CD14-positive monocyte (primary cell): ENCODE measurements around the gene EFCAB13. TPM values are rescaled to one million over a fixed set of nuclear protein-coding genes. Genes with fewer than 3 reads are reported as not detected.
A peak's percentile ranks its signal among the peaks of the same experiment; 100 is the strongest.

ENCODE experiments used
- DNase-seq, 3 donors: peaks; one replicate each; pipeline ENCODE4 v3.0.0-alpha.2; 2011 to 2022
- H2AFZ ChIP-seq: 2 replicates; pipeline ENCODE4 v1.6.0; 2012; ENCODE audit warnings: mild to moderate bottlenecking, low read depth, low read length, inconsistent platforms; ENCODE audit not compliant: insufficient read depth, poor library complexity, severe bottlenecking
- H3K27ac ChIP-seq, 2 donors: 1 replicate in 1 of 2; 2 replicates in 1 of 2; pipeline ENCODE4 v1.5.1; 2012 to 2013; ENCODE audit warnings: low read length in 2 of 2, control low read depth in 1 of 2, inconsistent platforms in 1 of 2, low read depth in 1 of 2, mild to moderate bottlenecking in 1 of 2
- H3K27me3 ChIP-seq, 2 donors: one replicate each; pipeline versions ENCODE4 v1.6.0 to v1.6.1; 2011 to 2013; ENCODE audit warnings: low read length in 2 of 2; ENCODE audit not compliant: control insufficient read depth in 2 of 2, insufficient read depth in 2 of 2
- H3K36me3 ChIP-seq, 2 donors: replicated peaks in 1 of 2; 1 replicate in 1 of 2; 2 replicates in 1 of 2; pipeline versions ENCODE4 v1.5.1 to v1.6.1; 2012 to 2013; ENCODE audit warnings: low read length in 2 of 2, control low read depth in 1 of 2, inconsistent platforms in 1 of 2, mild to moderate bottlenecking in 1 of 2; ENCODE audit not compliant: insufficient read depth in 2 of 2, control insufficient read depth in 1 of 2
- H3K4me1 ChIP-seq, 2 donors: 1 replicate in 1 of 2; 2 replicates in 1 of 2; pipeline versions ENCODE4 v1.5.1 to v1.6.1; 2012 to 2013; ENCODE audit warnings: low read length in 2 of 2, control low read depth in 1 of 2, inconsistent platforms in 1 of 2, mild to moderate bottlenecking in 1 of 2, moderate library complexity in 1 of 2; ENCODE audit not compliant: insufficient read depth in 2 of 2, control insufficient read depth in 1 of 2
- H3K4me2 ChIP-seq: replicated peaks from 2 replicates; pipeline ENCODE3; 2012; ENCODE audit warnings: low read length, moderate library complexity, mild to moderate bottlenecking; ENCODE audit not compliant: poor library complexity, severe bottlenecking; ENCODE audit errors: extremely low read depth
- H3K4me3 ChIP-seq, 3 experiments: fragments of 200-600 bp in 1 of 3; sonication (generic) in 1 of 3; replicated peaks in 1 of 3; 1 replicate in 2 of 3; 2 replicates in 1 of 3; pipeline ENCODE4 v1.5.1; 2011 to 2013; ENCODE audit warnings: low read length in 3 of 3, mild to moderate bottlenecking in 3 of 3, control low read depth in 2 of 3, low read depth in 2 of 3, inconsistent platforms in 1 of 3, moderate library complexity in 1 of 3
- H3K79me2 ChIP-seq: 2 replicates; pipeline ENCODE4 v1.6.0; 2012; ENCODE audit warnings: mild to moderate bottlenecking, control low read depth, inconsistent platforms, low read length, moderate library complexity; ENCODE audit not compliant: insufficient read depth
- H3K9ac ChIP-seq: 2 replicates; pipeline ENCODE4 v1.6.0; 2017; ENCODE audit warnings: low read length, mild to moderate bottlenecking; ENCODE audit not compliant: insufficient read depth, poor library complexity, severe bottlenecking
- H3K9me3 ChIP-seq, 2 donors: replicated peaks in 1 of 2; 1 replicate in 1 of 2; 2 replicates in 1 of 2; pipeline versions ENCODE4 v1.5.1 to v1.6.1; 2012 to 2013; ENCODE audit warnings: low read length in 2 of 2, control low read depth in 1 of 2; ENCODE audit not compliant: control insufficient read depth in 1 of 2, insufficient read depth in 1 of 2
- H4K20me1 ChIP-seq: 2 replicates; pipeline ENCODE4 v1.6.0; 2012; ENCODE audit warnings: mild to moderate bottlenecking, low read length, control low read depth, moderate library complexity; ENCODE audit not compliant: insufficient read depth
- H3K27ac Mint-ChIP-seq, 7 donors: one replicate each; pipeline ENCODE4 v1.8.0; 2020; ENCODE audit warnings: mild to moderate bottlenecking in 7 of 7, mixed read lengths in 7 of 7, moderate library complexity in 6 of 7, inconsistent platforms in 2 of 7
- H3K27me3 Mint-ChIP-seq, 3 donors: one replicate each; pipeline ENCODE4 v1.8.0; 2021 to 2022; ENCODE audit warnings: low read depth in 3 of 3, mild to moderate bottlenecking in 3 of 3, mixed read lengths in 3 of 3, moderate library complexity in 3 of 3, inconsistent platforms in 1 of 3
- H3K36me3 Mint-ChIP-seq, 2 donors: one replicate each; pipeline ENCODE4 v1.8.0; 2020; ENCODE audit warnings: mixed read lengths in 2 of 2, inconsistent platforms in 1 of 2, mild to moderate bottlenecking in 1 of 2
- H3K4me1 Mint-ChIP-seq: one replicate; pipeline ENCODE4 v1.8.0; 2020; ENCODE audit warnings: mild to moderate bottlenecking, mixed read lengths
- H3K4me3 Mint-ChIP-seq, 2 donors: one replicate each; pipeline ENCODE4 v1.8.0; 2020; ENCODE audit warnings: mild to moderate bottlenecking in 2 of 2, mixed read lengths in 2 of 2, moderate library complexity in 1 of 2
- H3K9me3 Mint-ChIP-seq, 7 donors: one replicate each; pipeline ENCODE4 v1.8.0; 2020 to 2022; ENCODE audit warnings: mixed read lengths in 7 of 7, mild to moderate bottlenecking in 6 of 7, moderate library complexity in 6 of 7, inconsistent platforms in 2 of 7
- CTCF ChIP-seq: fragments of 200-600 bp; IDR thresholded peaks from one replicate; pipeline ENCODE4 v1.8.0; 2022; ENCODE audit warnings: antibody characterized with exemption, mild to moderate bottlenecking
- WGBS: methylation state at CpG from one replicate; pipeline ENCODE4 v1.1.5; 2013; ENCODE audit warnings: missing lambda C conversion rate; ENCODE audit not compliant: insufficient coverage; 5-methylcytosine and 5-hydroxymethylcytosine counted together
- intact Hi-C, 2 donors: fragments of 100-400 bp; cut with micrococcal nuclease; formaldehyde crosslinking; loops; one replicate each; pipeline versions ENCODE4 v1.15.0 to v1.15.1; 2023
- polyA plus RNA-seq, 3 donors: library from polyadenylated mRNA; depleted of rRNA in 1 of 3; unstranded in 2 of 3; stranded (reverse) in 1 of 3; fragments of 300-500 nt in 2 of 3; fragments of >200 nt in 1 of 3; fragmentation: Illumina TruSeq in 2 of 3; gene quantifications; 1 replicate in 2 of 3; 2 replicates in 1 of 3; pipeline ENCODE4 v1.2.3, GENCODE V29; 2012 to 2021

Gene EFCAB13
- polyA plus RNA-seq, 3 donors, result 1.0 to 5.7 (median 3.5) TPM

- no peaks in the 10 kb centered on the region for H3K79me2 ChIP-seq
- peak overlapping the region in 1 of 3 experiments; percentile 60 for H3K4me3 ChIP-seq
- H3K27ac ChIP-seq, result peak overlapping the region in 1 of 2 donors; percentile 77
- WGBS, result 87% methylated on average over 3 of the region's 4 CpGs
- H3K9me3 ChIP-seq, result no peaks in the 10 kb centered on the region
- peaks cover 68 to 69% of the 10 kb centered on the region in 2 donors for H3K4me1 ChIP-seq
- peak overlapping the region; percentile 68 for H3K4me2 ChIP-seq
- H2AFZ ChIP-seq, result peak overlapping the region; percentile 72
- no peaks in the 10 kb centered on the region for H3K36me3 ChIP-seq
- peak overlapping the region in 6 of 7 donors; percentile 86 to 95 (median 91) for H3K27ac Mint-ChIP-seq
- no peaks in the 10 kb centered on the region for H4K20me1 ChIP-seq
- H3K4me1 Mint-ChIP-seq, result peaks cover 71% of the 10 kb centered on the region
- H3K9me3 Mint-ChIP-seq, result peaks cover 0 to 5% (median 0%) of the 10 kb centered on the region in 7 donors
- no peaks in the 10 kb centered on the region for H3K27me3 Mint-ChIP-seq
- no peak for DNase-seq
- intact Hi-C loops, result no loop called here
- peaks cover 0 to 1% of the 10 kb centered on the region in 2 donors for H3K36me3 Mint-ChIP-seq
- H3K4me3 Mint-ChIP-seq, result peak overlapping the region; percentile 50 to 85
- no peak overlapping the region for H3K9ac ChIP-seq
- TF ChIP-seq CTCF, result no peak
- H3K27me3 ChIP-seq, result no peaks in the 10 kb centered on the region
These were observed 45.2 kb upstream of the EFCAB13 start for GRCh38 chr17:47278561-47278960.

GRCh38 chr17:47279062-47279801, 44.5 kb upstream of the EFCAB13 start:
- H3K36me3 ChIP-seq, result no peaks in the 10 kb centered on the region
- Mint-ChIP-seq H3K27ac (peak overlapping the region; percentile 86 to 95 (median 90)), H3K36me3 (peaks cover 0 to 1% of the 10 kb centered on the region in 2 donors), H3K4me3 (peak overlapping the region; percentile 50 to 85), H3K9me3 (peaks cover 0 to 5% (median 0%) of the 10 kb centered on the region in 7 donors), H3K4me1 (peaks cover 67% of the 10 kb centered on the region), H3K27me3 (no peaks in the 10 kb centered on the region)
- intact Hi-C loops, result no loop called here
- peak overlapping the region; percentile 68 for H3K4me2 ChIP-seq
- peak overlapping the region; percentile 9 for H3K9ac ChIP-seq
- peak; percentile 61 to 74 (median 69) for DNase-seq
- 34% methylated on average over 6 of the region's 10 CpGs for WGBS
- no peaks in the 10 kb centered on the region for H4K20me1 ChIP-seq
- peak overlapping the region; percentile 72 to 77 for H3K27ac ChIP-seq
- no peaks in the 10 kb centered on the region for H3K27me3 ChIP-seq
- no peaks in the 10 kb centered on the region for H3K79me2 ChIP-seq
- peak overlapping the region in 2 of 3 experiments; percentile 20 to 60 for H3K4me3 ChIP-seq
- no peak for TF ChIP-seq CTCF
- no peaks in the 10 kb centered on the region for H3K9me3 ChIP-seq
- peak overlapping the region; percentile 72 for H2AFZ ChIP-seq
- H3K4me1 ChIP-seq, result peaks cover 68 to 69% of the 10 kb centered on the region in 2 donors
